Measurements from ENCODE around the gene BTBD9.

GRCh38 chr6:38637756-38638155, 2.0 kb downstream of the BTBD9 start:
- TF ChIP-seq CTCF (IDR thresholded peaks at IDR 0.05) (no peak), POLR2A (IDR thresholded peaks at IDR 0.05) (no peak)

All from Peyer's patch (tissue), 4 donors.